Glomerular visceral epithelial cell (primary cell): ENCODE results near the gene PSTPIP1.

Experiments
- DNase-seq: peaks from one replicate; pipeline ENCODE4 v3.0.0-alpha.2; 2016; ENCODE audit errors: extremely low spot score

The PSTPIP1 gene

GRCh38 chr15:77070180-77070494, 75.2 kb downstream of the PSTPIP1 start:
- no peak for DNase-seq

- peak; percentile 93 for DNase-seq
These were observed 75.8 kb downstream of the PSTPIP1 start, which contains the start of gene TSPAN3 for GRCh38 chr15:77070495-77071304. Gene TSPAN3, minus strand, starts transcription at chr15:77071109. Its CDS starts 155 bp downstream, at chr15:77070954.

GRCh38 chr15:77071305-77072223, 76.6 kb downstream of the PSTPIP1 start:
- DNase-seq: no peak

GRCh38 chr15:77074350-77074749, 79.4 kb downstream of the PSTPIP1 start:
- no peak for DNase-seq

GRCh38 chr15:77075528-77075927, 80.6 kb downstream of the PSTPIP1 start:
- peak; percentile 51 for DNase-seq

- DNase-seq: no peak
These were observed 81.5 kb downstream of the PSTPIP1 start for GRCh38 chr15:77076323-77076915.

- DNase-seq: no peak
These were observed 87.0 kb downstream of the PSTPIP1 start for GRCh38 chr15:77081971-77082370.

- DNase-seq: peak; percentile 82
These were observed 88.6 kb downstream of the PSTPIP1 start for GRCh38 chr15:77083381-77084160.

- DNase-seq: no peak
These were observed 89.5 kb downstream of the PSTPIP1 start for GRCh38 chr15:77084436-77084835.

GRCh38 chr15:77085297-77085696, 90.4 kb downstream of the PSTPIP1 start:
- no peak for DNase-seq
